Measurements from ENCODE around the gene CPA1.

The CPA1 gene

DNA sequence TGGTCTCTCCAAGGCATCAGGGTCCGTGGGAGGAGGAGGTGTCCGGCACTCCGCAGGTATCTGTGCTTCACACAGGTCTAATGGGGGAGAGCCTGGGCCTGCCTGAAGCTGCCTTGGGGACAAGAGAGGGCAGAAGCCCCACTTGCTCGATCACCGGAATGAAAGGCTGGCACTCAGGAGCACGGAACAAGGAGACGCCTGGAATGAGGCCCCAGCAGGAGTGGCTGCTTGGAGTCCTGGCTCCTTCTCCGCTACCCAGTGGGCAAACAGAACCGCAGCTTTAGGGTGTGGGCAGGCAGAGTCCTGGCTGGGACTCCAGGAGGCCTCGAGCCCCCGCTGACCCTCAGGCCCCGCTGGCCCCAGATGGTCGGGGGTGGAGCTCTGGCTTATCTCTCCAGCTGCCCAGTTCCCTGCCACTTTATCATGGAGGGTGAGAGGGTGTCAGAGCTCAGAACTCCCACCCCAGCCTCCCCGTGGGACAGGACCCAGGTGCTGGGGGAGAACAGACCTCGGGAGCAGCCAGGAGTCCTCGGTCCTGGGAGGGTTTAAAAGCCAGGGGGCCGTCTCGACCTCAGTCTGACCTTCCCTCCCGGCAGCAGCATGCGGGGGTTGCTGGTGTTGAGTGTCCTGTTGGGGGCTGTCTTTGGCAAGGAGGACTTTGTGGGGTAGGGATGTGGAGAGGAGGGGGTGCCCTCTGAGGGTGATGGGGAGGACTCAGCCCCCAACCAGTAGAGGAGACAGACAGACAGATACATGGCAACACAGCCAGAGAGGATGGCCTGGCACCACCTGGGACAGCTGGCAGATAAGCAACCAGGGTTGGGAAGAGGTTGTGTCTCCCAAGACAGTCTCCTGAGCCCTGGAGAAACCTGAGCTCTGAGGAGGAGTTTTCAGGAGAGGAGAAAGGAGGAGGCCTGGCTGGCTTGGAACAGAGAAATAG lies at the start of gene CPA1:
TSS of gene CPA1 (plus strand) at position 574 of the 940 bp plus-strand sequence. CDS start at position 601, 27 bp downstream.
- no peak for DNase-seq

DNA sequence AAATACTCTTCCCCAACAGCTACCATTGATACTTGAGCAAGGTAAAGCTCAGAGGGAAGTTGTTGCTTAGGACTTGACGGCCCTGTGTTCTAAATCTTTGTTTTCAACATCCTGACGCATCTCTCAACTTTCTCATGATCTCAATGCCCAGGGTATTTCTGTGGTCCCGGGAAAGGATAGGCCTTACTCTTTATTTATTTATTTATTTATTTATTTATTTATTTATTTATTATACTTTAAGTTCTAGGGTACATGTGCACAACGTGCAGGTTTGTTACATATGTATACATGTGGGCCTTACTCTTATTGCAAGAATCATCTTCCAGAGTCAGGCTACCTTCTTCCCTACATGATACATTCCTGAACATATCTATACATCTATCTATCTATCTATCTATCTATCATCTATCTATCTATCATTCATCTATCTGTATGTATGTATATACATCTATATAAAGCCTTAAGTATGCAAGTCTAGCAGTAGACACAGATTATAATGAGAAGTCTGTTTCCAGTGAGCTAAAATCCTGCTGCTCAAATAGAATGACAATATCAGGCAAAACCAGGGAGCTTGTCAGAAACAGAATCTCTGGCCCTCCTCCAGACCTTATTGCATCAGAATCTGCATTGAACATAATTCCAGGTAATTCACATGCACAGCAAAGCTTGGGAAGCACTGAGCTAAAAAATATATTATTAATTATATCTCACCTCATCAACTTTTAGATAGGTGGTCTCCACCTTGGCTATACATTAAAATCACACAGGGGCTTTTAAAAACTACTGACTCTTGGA lies 47.8 kb upstream of the CPA1 start:
- no peak for DNase-seq

DNA sequence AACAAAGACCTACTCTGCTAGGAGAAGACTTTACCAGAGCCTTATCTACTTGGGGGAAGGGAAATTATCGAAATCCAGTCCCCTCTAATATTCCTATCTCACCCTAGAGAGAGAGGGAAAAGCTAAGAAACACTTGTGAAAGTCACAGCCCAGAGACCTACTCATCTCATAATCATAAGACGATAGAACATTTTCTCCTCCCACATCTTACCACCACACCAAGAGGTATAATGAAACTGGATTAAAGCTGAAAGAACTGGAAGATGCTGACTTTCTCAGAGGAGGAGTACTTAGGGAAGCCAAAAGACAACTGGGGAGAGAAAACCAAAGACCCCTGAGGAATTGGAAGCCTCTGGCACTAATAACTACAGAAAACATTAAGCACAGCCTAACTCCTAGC lies 46.5 kb upstream of the CPA1 start:
- DNase-seq, result no peak

DNA sequence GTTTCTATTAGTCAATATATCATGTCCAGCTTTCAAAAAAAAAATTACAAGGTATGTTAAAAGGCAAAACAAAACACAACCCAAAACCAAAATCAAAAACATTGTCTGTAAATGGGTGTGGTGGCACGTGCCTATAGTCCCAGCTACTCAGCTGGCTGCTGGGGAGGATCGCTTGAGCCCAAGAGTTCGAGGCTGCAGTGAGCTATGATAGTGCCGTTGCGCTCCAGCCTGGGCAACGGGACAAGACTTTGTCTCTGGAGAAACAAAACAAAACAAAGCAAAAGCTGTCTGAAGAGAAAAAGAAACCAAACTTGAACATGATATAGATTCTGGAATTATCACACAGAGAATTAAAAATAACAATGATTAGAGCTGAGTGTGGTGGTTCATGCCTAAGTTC lies 46.0 kb upstream of the CPA1 start:
- DNase-seq, result no peak

DNA sequence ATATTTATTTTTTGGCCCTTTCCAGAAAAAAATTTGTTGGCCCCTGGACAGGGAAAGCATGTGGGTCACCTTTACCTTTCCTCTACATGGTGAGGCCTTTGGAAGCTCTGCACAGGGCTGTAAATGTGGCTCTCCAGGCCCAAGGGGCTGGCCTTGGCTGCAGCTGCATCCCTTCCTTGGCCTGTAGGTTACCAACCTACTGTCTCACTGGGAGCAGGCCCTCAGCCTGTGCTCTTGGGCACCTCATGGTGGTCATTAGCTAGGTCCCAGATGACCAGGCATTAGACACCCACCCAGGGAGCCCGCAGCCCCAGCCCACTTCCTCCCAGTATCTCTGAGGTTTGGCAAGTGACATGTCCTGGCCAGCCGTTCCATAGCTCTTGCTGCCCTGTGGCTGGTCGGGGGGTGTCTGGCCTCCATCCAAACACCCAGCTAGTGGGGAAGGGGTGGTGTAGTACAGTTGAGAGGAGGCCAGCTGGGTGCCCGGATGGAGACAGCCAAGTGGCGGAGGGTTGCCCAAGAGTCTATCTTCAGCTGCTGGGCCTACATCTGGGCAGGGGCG lies 42.8 kb upstream of the CPA1 start:
- no peak for DNase-seq

DNA sequence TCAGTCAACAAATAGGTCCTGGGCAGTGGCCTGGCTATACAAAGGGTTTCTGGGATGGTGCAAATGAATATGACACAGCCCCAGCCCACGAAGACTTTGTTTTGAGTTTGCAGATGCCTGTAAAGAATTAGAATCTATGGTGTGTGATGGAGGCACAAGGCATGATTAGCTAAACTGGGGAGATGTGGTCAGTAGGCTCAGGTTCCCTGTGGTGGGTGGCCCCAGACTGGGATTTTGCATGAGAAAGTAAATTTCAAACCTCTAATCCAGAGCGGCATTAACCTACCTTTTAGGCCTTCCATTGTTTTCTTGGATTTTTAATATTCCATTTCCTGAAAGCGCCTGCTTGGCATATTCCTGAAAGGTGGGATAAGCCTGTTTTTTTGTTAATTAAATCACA lies 42.1 kb upstream of the CPA1 start:
- DNase-seq, result no peak

DNA sequence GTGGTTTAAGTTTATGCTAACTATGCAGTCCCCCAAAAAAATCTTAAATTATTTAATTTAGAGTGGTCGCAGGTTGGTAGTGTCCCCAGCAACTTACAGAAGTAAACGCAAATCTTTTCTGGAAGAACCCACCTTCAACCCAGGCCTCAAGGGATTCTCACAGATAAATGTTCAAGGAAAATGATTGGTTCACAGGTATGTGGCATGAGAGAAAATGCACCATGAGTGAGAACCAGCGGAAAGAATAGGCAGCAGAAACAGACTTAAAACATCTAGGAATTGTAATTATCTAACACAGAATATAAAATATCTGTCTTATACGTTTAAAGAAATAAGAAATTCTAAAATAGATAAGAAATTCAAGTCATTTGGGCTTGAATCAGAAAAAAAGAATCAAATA lies 38.4 kb upstream of the CPA1 start:
- DNase-seq, result no peak

DNA sequence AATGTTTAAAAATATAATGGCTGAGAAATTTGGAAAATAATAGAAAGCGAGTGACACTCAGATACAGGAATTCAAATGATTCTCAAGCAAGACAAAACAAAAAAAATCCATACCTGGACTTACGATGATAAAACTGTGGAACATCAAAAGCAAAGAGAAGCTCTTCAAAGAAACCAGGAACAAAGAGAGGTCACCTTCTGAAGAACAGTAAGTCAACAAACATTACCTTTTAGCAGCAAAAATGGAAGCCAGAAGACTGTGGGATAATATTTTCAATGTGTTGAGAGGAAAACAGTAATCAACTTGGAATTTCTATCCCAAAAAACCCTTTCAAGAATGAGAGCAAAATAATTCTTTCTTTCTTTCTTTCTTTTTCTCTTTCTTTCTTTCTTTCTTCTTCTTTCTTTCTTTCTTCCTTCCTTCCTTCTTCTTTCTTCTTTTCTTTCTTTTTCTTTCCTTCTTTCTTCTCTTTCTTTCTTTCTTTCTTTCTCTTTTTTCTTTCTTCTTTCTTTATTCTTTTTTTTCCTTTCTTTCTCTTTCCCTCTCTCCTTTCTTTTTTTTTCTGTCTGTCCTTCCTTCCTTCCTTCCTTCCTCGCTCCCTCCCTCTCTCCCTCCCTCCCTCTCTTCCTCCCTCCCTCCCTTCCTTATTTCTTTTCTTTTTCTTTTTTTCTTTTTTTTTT lies 37.5 kb upstream of the CPA1 start:
- no peak for DNase-seq

DNA sequence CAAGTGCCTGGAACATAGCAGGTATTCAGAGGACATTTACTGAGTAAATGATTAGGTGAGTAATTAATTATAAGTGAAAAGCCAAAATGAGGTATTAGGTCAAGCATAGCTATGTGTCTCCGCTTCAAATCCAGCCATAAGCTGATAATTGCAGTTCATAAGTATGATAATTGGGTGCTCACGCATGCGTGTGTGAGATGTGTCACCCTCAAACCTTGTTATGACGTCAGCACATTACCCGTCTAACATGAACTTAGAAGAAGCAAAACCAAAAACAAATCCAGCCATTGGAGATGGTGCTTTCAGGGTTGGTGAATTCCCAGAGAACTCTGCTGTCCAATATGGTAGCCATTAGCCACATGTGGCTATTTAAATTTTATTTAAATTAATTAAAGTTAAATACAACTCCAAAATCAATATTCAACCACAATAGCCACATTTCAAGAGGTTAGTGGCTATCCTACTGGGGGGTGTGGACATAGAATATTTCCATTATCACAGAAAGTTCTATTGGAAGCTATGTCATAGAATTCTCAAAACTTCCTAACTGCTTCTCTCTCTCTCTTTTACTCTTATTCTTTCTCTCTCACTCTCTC lies 35.9 kb upstream of the CPA1 start, which contains the start of gene CPA5:
TSS of gene CPA5 (plus strand) at position 546 of the 596 bp plus-strand sequence. CDS start 1,670 bp downstream, outside the sequence.
- DNase-seq, result no peak

DNA sequence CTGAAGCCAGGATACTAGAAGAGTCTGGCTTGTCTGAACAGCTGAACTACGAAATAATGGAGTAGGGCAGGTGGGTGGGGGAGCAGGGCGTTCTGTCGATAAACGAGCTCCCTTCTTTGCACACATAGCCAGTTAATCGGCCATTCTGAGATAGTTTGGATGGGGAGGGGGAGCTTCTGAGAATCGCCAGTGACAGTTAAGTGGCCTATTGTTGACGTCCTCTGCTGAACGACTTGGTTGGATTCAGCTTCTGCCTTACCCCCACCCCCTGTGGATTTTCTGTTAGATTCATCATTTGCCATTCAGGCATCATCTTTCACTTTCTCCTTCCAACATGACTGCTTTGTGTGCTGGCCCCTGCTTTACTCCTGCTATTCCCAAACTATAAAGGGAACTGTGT lies 35.2 kb upstream of the CPA1 start:
- no peak for DNase-seq

DNA sequence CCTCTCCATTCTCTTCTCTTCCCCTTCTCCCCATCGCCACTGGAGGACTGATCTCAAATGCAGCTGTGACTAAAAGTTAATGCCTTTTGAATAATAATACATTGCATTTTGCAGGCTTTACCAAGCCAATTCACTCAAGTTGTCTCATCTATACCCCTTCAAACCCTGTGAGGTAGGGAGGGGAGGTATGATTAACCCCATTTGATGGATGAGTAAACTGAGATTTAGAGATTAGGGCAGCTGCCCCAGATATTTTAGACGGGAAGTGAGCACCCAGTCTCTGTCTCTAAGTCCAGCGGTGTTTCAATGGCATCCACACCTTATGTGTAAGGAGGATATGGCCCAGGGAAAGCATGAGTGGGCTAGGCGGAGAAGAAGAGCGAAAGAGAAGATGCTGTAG lies 34.6 kb upstream of the CPA1 start:
- DNase-seq, result no peak

DNA sequence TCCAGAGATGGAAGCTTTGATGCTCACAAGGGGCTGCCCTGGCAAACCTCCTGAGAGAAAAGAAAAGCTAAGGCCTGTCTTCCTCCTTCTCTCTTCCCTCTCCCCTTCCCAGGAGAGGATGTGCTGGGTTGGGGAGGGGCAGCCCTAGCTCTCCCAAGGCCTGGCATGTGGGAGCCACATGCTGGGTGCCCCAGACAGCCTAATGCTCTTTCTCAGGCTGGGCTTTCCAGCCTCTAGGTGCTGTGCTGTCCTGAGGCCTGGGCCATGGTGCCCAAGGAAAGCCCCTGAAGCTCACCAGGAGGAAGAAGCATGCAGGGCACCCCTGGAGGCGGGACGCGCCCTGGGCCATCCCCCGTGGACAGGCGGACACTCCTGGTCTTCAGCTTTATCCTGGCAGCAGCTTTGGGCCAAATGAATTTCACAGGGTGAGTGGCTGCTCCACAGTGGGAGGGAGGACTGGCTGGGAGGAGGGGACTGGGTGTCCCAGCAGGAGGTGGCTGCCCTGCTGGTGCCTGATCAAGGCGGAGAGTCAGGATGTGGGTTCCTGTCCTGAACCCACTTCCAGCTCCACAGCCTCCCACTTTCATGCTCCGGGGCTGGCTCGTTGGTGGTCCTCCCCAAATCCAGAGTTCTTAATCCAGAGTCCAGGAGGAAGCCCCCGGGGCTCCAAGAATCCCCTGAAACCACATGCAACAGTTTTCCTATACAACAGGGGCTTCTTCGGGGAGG lies 34.0 kb upstream of the CPA1 start:
- DNase-seq, result no peak

DNA sequence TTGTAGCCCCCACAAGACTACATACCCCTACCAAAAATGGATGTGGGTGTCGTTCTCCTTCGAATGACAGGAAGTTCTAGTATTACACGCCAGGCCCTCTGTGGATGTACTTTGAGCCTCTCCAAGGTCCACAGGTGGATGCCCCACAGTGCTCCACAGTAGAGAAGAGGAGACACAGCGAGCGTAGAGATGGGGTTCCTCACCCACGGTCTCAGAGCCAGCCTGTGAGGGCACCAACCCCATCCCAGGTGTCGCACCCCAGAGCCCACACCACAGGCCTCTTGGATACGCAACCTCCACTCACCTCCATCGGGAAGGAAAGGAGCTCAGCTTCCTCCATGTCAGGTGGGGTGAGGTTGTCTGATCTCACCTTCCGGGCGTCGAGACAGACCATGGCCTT lies 33.4 kb upstream of the CPA1 start:
- no peak for DNase-seq

DNA sequence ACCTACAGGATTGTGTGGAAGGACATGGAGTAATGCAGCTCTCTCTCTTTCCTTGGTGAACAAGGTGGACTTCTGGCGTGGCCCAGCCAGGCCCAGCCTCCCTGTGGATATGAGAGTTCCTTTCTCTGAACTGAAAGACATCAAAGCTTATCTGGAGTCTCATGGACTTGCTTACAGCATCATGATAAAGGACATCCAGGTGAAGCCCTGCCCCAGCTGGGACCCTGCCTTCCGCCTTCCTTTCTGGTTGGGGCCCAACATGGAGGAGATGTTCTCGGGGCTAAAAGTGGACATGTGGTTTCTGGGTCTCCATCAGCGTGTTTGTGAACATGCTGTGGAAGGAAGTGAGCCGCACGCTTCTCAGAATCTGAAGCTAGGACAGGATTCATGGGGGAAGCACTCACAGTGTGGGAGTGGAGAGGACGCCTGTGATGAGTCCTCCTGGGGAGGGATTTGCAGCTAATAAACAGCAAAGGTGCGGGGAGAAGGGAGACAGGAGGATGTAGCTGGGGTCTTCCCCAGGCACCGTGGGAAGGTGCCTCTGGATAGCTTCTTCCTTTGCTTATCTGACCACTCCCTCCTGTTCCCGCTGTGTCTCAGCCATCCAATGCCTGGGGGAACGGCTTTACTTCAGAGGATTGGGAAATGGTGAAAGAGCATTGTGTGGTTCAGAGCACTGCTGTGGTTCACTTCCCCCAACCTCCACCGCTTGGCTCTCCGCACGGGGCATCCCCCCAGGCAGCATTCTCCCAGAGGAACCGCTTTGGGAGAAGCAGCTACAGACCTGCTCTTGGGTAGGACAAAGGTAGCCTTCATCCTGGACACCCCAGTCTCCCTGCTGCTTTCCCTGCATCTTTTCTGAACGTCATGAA lies 30.1 kb upstream of the CPA1 start:
- no peak for DNase-seq

DNA sequence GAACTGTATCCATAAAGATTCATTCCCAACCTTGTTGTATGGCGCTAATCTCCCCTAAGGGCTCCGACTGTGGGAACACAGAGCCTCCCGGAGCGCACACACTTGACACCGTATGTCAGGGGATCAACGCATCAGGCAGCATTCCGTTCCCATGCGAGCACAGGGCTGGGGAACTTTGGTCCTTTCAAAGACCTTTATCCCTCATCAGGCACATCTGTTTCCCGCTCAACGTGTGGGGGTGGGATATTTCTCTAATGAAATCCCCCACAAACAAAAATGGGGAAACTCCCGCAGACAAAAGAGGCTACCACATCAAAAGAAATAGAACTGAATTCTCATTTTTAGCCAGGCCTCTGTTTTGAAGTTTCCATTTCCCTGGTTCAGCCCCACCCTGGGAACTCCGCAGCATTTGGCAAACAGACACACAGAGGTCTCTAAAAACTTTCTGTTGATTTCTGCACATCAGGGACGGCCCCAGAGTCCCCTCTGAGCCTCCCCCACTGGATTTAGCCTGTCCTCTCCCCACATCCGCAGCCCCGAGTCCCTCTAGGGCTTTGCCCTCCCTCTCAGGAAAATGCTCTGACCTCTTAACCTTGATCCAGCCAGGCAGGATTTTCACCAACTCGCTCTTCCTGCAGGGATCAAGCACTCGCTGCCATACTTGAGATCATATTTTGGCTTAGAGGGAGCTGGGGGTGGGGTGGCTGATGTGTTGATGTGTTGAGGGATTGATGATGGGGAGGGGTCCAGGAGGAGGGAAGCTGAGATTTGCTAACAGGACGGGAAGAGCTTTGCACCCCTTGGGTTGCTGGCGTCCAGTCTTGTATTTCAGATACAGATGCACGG lies 29.1 kb upstream of the CPA1 start:
- no peak for DNase-seq

DNA sequence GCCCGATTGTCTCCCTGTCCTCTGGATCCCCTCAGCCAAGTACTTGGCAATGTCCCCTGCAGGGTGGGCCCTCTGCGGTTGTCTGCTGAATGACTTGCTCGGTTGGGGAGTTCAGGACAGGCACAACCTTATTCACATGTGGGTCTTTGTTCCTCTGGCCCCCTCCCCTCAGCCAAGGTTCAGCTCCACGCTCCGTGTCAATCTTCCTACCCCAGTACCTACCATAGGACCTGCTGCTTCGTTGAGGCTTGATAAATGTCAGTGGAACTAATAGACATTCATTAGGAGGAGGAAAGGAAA lies 28.6 kb upstream of the CPA1 start:
- DNase-seq, result no peak

DNA sequence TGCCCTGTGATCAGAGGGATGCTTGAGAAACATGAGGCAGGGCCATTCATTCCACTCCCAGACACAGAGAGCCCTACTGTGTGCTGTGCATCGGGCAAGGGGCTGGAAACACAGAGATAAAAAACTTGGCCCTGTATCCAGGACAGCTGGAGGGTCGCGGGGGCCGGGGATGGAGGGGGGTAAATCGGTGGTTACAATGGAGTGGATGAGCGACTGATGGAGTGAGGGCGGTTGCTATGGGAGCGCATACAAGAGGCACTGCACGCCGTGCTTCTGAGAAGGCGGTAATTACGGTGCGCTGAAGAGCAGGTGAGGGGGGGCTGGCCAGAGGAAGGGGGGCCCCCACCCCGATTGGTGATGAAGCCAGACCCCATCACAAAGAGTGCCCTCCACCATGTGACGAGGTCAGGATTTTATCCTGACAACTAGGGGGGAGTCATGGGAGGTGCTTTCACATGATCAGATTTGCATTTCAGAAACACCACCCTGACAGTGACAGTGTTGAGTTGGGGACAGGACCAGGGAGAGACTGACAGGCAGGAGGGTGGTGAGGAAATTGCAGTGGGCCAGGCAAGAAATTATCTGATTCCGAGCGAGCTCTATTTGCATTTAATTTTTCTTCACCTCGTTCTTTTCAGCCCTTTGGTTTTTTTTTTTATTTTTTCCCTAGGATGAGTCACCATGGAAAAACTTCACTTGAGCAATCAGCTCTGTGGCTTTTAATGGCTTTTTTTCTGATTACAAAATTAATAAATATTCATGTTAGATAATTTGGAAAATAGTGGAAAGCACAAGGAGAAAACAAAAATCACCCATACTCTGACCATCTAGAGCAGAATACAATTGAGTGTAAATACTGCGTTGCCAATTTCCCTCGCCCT lies 27.9 kb upstream of the CPA1 start:
- no peak for DNase-seq

DNA sequence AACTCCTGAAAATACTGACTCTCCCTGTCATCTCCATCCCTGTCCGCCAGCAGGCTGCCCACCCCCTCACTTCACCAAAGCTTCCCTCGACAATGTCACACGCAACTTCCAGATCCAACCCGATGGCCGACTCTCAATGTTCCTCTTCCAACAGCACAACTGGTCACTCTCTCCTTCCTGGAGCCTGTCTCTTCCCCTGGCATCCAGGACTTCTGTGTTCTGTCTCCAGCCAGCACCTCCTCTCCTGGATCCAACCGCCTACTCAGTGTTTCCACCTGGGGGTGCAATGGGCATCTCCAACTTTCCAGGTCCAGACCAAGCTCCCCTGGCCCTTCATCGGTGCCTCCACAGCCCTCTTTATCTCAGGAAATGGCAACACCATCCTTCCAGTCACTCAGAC lies 27.1 kb upstream of the CPA1 start:
- DNase-seq, result no peak
